SKM-1 treated with dmso at 0.1 percent for 144 hours (cell line): Measurements from ENCODE around the gene ZNF821.
"Not testable (repeated sequence)": the region's sequence is repeated elsewhere in the genome, so short reads cannot be mapped to it uniquely, and the experiment has no call there.

Experiments
- DNase-seq: peaks from one replicate; lab custom pipeline; 2025; ENCODE audit not compliant: unreplicated experiment; lab: John Stamatoyannopoulos, UW

ZNF821 gene

GRCh38 chr16:71865173-71865863 is 18.7 kb downstream of the ZNF821 start:
- no peak for DNase-seq

DNA sequence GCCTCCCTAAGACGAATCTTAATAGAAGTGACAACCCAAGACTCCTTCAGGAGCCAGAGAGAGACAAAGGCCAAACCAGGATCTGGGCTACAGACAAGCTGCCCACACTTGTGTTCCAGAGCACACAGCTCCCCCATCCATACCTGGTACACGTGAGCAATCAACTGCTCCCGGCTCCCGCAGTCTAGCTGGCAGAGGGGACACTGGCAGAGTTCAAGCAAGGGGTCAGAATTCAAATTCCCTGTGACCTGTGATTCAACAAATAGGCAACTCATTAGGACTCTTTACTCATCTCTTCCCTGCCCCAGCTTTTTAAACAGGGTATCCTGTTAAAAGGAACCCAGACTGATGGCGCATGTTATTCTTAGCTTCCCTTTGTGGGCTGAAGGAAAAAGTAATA is 20.0 kb downstream of the ZNF821 start:
- DNase-seq, result no peak

- DNase-seq, result no peak
Measured at GRCh38 chr16:71859762-71860521, 24.0 kb downstream of the ZNF821 start.

- no peak for DNase-seq
Measured at GRCh38 chr16:71855937-71856662, 27.9 kb downstream of the ZNF821 start.

DNA sequence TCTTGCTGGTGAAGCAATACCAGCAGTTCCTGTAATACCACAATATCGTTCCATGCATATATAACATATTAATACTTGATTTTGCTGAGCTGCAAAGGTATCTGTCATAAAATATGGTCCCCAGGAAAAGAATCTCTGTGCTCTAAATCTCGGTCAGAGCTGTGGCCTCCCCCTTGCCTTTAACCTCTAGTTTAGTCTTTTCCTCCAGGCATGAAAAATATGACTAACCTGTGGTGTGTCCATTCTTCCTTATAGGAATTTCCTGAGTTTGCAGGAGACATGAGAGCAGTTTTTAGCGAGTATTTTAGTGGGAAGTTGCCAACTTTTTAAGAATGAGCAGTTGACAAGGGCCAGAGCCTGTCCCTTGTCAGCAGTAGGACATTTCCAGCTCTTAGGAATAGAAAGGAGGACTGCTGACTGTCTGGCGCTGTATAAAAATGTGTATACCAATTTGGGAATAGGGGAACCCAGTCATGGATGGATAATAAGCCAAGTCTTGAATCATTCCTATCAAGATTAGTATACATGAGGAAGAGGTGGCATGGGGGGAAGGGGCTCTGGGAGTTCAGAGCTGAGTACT is 29.5 kb downstream of the ZNF821 start:
- no peak for DNase-seq

- no peak for DNase-seq
Measured at GRCh38 chr16:71853413-71853812, 30.6 kb downstream of the ZNF821 start.

GRCh38 chr16:71852561-71852960 is 31.4 kb downstream of the ZNF821 start:
- DNase-seq, result no peak

DNA sequence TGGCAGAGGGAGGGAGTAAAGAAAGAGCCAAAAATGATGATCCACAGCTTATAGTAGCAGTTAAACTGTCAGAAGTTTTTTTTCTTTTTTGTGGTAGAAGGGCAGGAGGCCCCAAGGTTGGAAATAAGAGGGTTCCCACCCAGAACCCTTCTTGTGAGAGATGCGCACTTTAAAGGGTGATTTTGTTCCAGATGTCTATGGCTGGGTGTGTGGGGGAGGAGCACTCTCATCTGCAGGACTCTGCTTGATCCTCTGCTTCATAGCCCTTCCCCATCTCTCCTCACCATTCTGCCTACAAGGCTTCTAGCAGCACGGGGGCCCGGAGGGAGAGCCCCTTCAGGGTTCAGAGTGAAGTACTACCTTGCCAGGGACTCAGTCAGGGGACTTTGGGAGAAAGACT is 31.8 kb downstream of the ZNF821 start:
- no peak for DNase-seq

- DNase-seq, result no peak
Measured at GRCh38 chr16:71851746-71852145, 32.2 kb downstream of the ZNF821 start.

GRCh38 chr16:71848622-71849021 is 35.4 kb downstream of the ZNF821 start:
- DNase-seq, result no peak

- no peak for DNase-seq
Measured at GRCh38 chr16:71847096-71847495, 36.9 kb downstream of the ZNF821 start.

DNA sequence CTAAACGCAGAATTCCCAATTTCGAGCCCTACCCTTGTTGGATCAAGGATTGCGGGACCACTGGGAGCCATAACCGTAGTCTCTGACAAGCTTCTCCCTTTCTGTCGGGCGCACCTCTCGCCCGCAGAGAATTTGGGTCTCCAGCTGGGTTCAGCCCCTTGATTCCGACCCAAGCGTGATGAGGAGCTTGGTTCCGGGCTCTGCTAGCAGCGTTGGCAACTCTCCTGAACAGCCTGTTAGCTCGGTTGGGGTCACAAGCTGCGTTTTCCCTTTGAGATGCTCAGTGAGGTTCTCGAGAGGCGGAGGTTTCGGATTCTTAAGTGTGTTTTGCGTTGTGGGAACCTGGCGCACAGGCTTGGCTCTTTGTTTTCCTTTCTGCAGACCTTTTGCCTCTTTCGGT is 37.6 kb downstream of the ZNF821 start:
- no peak for DNase-seq

DNA sequence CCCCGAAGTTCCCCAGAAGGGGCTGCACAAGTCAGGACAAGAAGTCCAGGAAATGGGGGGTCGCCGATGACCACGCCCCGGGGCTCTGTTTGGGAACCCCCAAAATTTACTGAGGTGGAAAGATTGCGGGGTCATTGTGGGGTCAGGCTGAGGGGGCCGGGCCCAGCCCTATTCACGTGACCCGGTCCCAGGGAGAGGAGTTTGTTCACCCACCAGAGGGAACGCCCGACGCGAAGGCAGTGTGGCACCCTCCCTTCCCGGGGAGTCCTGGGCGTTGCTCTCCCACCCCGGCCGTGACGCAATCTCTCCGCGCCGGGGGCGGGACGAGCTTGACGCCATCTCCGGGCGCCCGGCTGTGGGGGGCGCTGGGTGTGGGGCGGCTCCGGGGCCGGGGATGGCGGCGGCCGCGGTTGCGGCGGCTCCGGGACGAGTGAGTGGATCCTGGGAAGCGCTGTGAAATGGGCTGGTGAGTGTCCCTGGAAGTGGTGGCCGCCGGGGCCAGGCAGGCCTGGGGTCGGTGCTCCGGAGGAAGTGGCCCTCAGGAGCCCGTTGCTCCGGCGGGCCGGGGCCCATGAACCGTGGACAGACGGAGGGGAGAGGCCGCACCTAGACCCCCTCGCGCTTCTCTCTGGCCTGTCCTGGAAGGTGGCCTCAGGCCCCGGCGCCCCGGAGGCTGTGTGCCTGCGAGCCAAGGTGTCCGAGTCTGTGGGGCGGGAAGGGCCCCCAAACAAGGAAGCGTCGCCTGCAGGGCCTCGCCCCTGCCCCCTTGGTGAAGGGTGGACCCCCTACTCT is 38.1 kb downstream of the ZNF821 start, which contains the start of gene ATXN1L:
Gene ATXN1L, plus strand, starts transcription at position 338 of the 792 bp plus-strand sequence. CDS start 3,765 bp downstream, outside the sequence.
- peak; percentile 80 for DNase-seq

DNA sequence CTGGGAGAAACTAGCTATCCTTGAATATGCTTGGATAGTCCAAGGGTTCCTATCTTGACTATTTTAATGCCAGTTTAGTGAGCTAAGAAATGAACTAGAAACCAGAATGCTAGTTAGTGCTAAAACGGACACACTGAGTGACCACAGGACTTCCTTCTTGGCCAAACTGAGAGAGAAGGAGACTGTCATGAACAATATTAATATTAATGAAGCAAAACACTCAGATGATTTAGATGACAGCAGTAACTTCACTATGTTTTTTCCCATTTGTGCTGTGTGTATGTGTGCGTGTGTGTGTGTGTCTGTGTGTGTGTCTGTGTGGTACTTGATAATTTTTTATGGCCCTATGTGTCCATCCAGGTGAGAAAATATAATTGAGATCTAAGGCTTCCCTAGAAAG is 40.4 kb downstream of the ZNF821 start:
- no peak for DNase-seq

GRCh38 chr16:71840052-71840451 is 43.9 kb downstream of the ZNF821 start:
- DNase-seq, result no peak

DNA sequence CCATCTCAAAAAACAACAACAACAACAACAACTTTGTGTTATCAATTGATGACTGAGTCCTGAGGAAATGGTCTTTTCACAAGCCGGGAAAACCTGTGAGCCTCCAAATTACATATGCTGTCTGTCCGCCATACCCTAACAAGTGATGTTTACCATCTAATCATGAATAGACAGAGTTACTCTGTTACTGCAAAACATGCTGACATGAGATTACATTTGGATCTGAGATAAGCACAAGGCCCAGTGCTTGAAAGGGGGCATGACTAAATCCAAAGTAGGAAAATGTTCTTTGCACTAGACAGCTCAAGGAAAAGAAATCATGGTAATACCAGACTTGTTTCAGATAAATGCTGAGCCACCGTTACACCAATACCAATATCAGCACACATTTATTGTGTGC is 46.8 kb downstream of the ZNF821 start:
- no peak for DNase-seq

DNA sequence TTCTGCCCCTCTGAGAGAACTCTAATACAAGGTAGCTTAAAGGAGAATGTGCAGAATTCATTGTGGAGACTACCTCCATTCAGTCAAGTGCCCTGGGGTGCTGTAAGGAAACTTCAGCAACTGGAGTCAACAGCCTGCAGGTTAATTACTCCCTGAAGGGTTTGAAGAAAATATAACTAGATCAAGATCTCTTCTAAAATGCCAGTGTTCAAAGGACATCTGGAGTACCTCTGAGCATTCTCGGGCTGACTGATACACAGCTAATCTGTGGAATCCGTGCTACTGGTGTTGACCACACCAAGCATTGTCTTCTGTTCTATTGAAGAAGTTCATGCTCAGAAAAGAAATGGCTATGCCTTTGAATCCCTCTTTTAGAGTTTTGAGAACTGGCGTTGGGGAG is 49.7 kb downstream of the ZNF821 start:
- no peak for DNase-seq

DNA sequence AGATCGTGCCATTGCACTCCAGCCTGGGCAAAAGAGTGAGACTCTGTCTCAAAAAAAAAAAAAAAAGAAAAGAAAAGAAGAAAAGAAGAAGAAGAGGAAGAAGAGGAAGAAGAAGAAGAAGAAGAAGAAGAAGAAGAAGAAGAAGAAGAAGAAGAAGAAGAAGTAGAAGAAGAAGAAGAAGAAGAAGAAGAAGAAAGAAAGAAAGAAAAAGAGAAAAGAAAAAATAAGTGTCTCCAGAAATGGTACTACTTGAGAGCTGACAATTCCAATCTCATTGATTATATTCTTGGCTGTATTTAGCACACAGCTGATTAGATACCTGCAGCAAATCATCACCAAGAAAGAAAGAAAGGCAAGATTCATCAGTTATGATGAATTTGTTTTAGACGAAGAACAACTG is 51.9 kb downstream of the ZNF821 start:
- not testable (repeated sequence) for DNase-seq

DNA sequence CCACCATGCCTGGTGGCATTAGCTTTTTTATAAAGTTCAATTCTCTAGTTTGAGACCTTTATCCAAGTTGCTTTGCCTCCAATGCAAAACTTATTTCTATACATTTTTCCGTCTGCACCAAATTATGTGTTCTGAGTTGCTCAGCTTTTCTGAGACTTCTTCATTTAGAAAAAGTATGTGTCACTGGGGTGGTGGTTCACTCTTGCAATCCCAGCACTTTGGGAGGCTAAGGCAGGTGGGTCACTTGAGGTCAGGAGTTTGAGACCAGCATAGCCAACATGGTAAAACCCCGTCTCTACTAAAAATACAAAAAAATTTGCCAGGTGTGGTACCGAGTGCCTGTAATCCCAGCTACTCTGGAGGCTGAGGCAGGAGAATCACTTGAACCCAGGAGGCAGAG is 52.3 kb downstream of the ZNF821 start:
- DNase-seq, result not testable (repeated sequence)

DNA sequence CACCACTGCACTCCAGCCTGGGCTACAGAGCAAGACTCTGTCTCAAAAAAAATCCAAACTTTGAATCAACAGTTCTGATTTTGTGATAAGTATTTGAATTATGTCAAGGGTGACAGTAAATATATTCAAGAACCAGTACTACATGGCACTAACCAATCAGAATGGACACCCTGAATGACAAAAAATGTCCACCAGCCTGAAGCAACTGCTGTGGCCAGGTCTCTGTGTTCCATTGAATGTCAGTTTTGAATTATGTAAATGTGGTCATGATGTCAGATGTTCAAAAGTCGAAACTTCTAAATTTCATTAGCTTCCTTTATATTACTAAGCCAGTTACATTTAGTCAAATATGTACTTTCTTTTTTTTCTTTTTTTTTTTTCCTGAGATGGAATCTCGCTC is 53.6 kb downstream of the ZNF821 start:
- DNase-seq, result no peak

DNA sequence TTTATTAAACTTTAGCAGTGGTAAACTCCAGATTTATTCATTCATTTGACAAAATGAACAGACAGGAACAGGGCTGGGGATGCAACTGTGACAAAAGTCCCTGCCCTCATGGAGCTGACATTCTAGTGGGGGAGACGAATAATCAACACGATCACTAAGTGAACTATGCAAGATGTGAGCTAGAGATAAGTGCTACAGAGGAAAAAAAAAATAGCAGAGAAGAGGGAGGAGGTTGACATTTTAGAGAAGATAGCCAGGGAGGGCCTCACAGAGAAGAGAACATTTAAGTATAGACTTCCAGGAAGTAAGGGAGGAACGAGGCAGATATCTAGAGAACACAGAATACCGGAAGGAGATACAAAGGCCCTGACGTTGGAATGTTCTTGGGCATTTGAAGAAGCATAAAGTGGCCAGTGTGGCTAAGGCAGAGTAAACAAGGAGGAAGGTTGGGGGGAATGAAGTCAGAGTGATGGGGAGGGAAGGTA is 57.4 kb downstream of the ZNF821 start:
- no peak for DNase-seq
